Measurements from ENCODE around the gene SERINC1. TPM values are rescaled to one million over a fixed set of nuclear protein-coding genes. Genes with fewer than 3 reads are reported as not detected.

The SERINC1 gene
- total RNA-seq, 1 experiment from 2014 or later = 57.6 TPM

DNA sequence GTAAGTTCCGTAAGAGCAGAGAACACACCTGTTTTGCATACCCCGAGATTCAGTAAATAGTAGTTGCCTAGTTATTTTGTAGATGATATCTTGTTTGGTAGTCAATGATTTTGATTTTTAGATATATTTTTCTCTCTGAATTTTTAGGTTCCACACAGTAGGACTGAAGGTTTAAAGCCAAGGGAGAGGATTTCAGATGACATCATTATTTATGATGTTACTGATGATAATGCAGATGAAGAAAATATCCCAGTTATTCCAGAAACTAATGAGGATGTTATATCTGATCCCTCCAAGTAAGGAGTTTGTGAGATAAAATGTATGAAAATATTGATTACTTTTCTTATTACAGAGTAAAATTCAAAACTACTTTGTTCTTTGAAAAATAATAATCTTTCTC lies 49.6 kb downstream of the SERINC1 start:
- BruUV-seq (replicated peaks) = no TSS peak

DNA sequence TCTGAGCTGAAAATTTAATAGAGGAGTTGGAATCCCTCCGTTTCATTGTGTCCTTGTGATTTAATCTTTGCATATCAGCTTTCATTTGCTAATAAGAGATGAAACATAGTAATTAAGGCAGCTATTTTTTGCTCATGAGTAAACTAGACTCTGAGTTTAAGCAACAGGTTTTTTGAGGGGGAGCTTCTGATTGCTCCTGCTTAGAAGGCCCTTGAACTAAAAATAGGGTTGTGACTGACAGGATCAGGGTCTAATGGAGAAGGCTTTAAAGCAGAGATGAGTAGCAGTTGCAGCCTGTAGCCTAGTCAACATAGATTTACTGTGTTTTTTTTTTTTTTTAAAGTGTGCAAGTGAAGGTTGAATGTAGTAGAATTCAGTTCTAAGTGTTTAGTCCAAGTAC lies 54.8 kb downstream of the SERINC1 start:
- Histone ChIP-seq H3K27ac (no peak overlapping the region), H2AFZ (no peak overlapping the region), H3K9me2 (ENCODE audit: insufficient read depth) (no peaks in the 10 kb centered on the region), H3K36me3 (ENCODE audit: low read depth) (peaks cover 36% of the 10 kb centered on the region), H3K9me3 (ENCODE audit: insufficient read depth, low read depth) (no peaks in the 10 kb centered on the region), H3K4me2 (no peak overlapping the region), H3K4me1 (replicated peaks; ENCODE audit: insufficient read depth) (no peaks in the 10 kb centered on the region), H4K20me1 (ENCODE audit: insufficient read depth) (no peaks in the 10 kb centered on the region), H3K79me2 (ENCODE audit: low read depth) (peaks cover 8% of the 10 kb centered on the region; the same call in 1 of the 2 replicates), H3K27me3 (ENCODE audit: insufficient read depth, low read depth) (no peaks in the 10 kb centered on the region), H3K4me3 (no peak overlapping the region), H3F3A (ENCODE audit: insufficient read depth, low read depth) (0 out of 2 replicates have a peak, but pooled peaks cover 4% of the 10 kb centered on the region)
- POLR2A ChIA-PET (ENCODE audit: unreplicated experiment) = no interaction called here
- DNase-seq = no peak
- BruUV-seq (replicated peaks) = no TSS peak
- TF ChIP-seq, protein P1, sequence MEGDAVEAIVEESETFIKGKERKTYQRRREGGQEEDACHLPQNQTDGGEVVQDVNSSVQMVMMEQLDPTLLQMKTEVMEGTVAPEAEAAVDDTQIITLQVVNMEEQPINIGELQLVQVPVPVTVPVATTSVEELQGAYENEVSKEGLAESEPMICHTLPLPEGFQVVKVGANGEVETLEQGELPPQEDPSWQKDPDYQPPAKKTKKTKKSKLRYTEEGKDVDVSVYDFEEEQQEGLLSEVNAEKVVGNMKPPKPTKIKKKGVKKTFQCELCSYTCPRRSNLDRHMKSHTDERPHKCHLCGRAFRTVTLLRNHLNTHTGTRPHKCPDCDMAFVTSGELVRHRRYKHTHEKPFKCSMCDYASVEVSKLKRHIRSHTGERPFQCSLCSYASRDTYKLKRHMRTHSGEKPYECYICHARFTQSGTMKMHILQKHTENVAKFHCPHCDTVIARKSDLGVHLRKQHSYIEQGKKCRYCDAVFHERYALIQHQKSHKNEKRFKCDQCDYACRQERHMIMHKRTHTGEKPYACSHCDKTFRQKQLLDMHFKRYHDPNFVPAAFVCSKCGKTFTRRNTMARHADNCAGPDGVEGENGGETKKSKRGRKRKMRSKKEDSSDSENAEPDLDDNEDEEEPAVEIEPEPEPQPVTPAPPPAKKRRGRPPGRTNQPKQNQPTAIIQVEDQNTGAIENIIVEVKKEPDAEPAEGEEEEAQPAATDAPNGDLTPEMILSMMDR (conservative IDR thresholded peaks at IDR 0.05) = no peak
- no peak for TF ChIP-seq EZH2 (IDR thresholded peaks at IDR 0.05; ENCODE audit: low read depth)
- intact Hi-C loops (cut with micrococcal nuclease; ENCODE audit: unreplicated experiment) = no loop called here
- CTCF ChIA-PET = no interaction called here

More for the DNA sequence above, 49.6 kb downstream of the SERINC1 start:
- no peak overlapping the region for H2AFZ ChIP-seq
- no peak overlapping the region for H3K4me3 ChIP-seq
- peak in 1 of 2 experiments; percentile 9 for DNase-seq
- no peaks in the 10 kb centered on the region for H3K9me3 ChIP-seq (ENCODE audit: insufficient read depth, low read depth)
- no peaks in the 10 kb centered on the region for H3K27me3 ChIP-seq (ENCODE audit: insufficient read depth, low read depth)
- H3K79me2 ChIP-seq (ENCODE audit: low read depth) = no peaks in the 10 kb centered on the region
- peaks cover 38% of the 10 kb centered on the region for H3K36me3 ChIP-seq (ENCODE audit: low read depth)
- no peaks in the 10 kb centered on the region for H3K9me2 ChIP-seq (ENCODE audit: insufficient read depth)
- ChIA-PET POLR2A (ENCODE audit: unreplicated experiment) (no interaction called here), CTCF (no interaction called here)
- intact Hi-C loops (cut with micrococcal nuclease; ENCODE audit: unreplicated experiment) = no loop called here
- no peaks in the 10 kb centered on the region for H3K4me1 ChIP-seq (replicated peaks; ENCODE audit: insufficient read depth)
- H3K4me2 ChIP-seq = no peak overlapping the region
- no peaks in the 10 kb centered on the region for H4K20me1 ChIP-seq (ENCODE audit: insufficient read depth)
- TF ChIP-seq EZH2 (IDR thresholded peaks at IDR 0.05; ENCODE audit: low read depth) = no peak
- TF ChIP-seq, protein P1 (conservative IDR thresholded peaks at IDR 0.05) = no peak
- H3F3A ChIP-seq (ENCODE audit: insufficient read depth, low read depth) = 0 out of 2 replicates have a peak, but pooled peaks cover 4% of the 10 kb centered on the region
- H3K27ac ChIP-seq = no peak overlapping the region

DNA sequence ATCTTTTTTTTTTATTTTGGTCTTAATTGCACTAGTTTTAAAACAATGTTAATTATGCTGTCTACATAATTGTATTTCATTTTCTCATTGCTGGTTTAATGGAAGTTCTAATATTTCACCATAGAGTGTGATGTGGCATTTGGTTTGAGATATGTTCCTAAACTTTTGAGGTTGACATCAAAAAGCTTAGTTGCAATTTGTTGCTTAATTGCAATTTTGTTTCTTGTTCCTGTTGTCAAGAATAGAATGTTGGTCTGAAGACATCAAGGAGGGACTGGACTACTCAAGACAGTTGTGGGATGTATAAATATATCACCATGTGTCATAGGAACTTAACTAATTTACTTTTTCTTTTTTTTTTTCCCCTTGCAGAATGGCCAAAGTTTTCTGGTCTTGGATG lies 59.6 kb downstream of the SERINC1 start:
- H3K27me3 ChIP-seq (ENCODE audit: insufficient read depth, low read depth) = no peaks in the 10 kb centered on the region
- peaks cover 52% of the 10 kb centered on the region for H3K79me2 ChIP-seq (ENCODE audit: low read depth)
- no peaks in the 10 kb centered on the region for H3K4me1 ChIP-seq (replicated peaks; ENCODE audit: insufficient read depth)
- no peak overlapping the region for H3K27ac ChIP-seq
- intact Hi-C loops (cut with micrococcal nuclease; ENCODE audit: unreplicated experiment) = no loop called here
- BruUV-seq (replicated peaks) = no TSS peak
- H3F3A ChIP-seq (ENCODE audit: insufficient read depth, low read depth) = no peaks in the 10 kb centered on the region
- no peak for TF ChIP-seq EZH2 (IDR thresholded peaks at IDR 0.05; ENCODE audit: low read depth)
- TF ChIP-seq, protein P1 (conservative IDR thresholded peaks at IDR 0.05) = no peak
- no peaks in the 10 kb centered on the region for H3K9me3 ChIP-seq (ENCODE audit: insufficient read depth, low read depth)
- no peak for DNase-seq
- CTCF ChIA-PET = no interaction called here
- peaks cover 23% of the 10 kb centered on the region for H3K36me3 ChIP-seq (ENCODE audit: low read depth)
- POLR2A ChIA-PET (ENCODE audit: unreplicated experiment) = no interaction called here
- H2AFZ ChIP-seq = no peak overlapping the region
- no peaks in the 10 kb centered on the region for H4K20me1 ChIP-seq (ENCODE audit: insufficient read depth)
- H3K4me3 ChIP-seq = no peak overlapping the region
- H3K9me2 ChIP-seq (ENCODE audit: insufficient read depth) = no peaks in the 10 kb centered on the region
- no peak overlapping the region for H3K4me2 ChIP-seq

All from PC-9 (cell line).